SJCRH30 (cell line): Measurements from ENCODE around the gene CCDC107. TPM values are rescaled to one million over a fixed set of nuclear protein-coding genes. Genes with fewer than 3 reads are reported as not detected.

Experiments
- DNase-seq, 2 experiments: peaks; one replicate each; pipeline ENCODE4 v3.0.0-alpha.2; 2015 to 2020
- H3K27ac ChIP-seq: fragments of 250-450 bp; sonication (Bioruptor Pico); 2 replicates; pipeline ENCODE4 v1.5.1; 2020; ENCODE audit warnings: mild to moderate bottlenecking, moderate library complexity
- H3K27me3 ChIP-seq: fragments of 250-450 bp; sonication (Bioruptor Pico); 2 replicates; pipeline ENCODE4 v1.5.1; 2020; ENCODE audit warnings: mild to moderate bottlenecking, moderate library complexity
- H3K36me3 ChIP-seq: fragments of 250-450 bp; sonication (Bioruptor Pico); 2 replicates; pipeline ENCODE4 v1.5.1; 2020; ENCODE audit warnings: mild to moderate bottlenecking, moderate library complexity
- H3K4me1 ChIP-seq: fragments of 250-450 bp; sonication (Bioruptor Pico); 2 replicates; pipeline ENCODE4 v1.5.1; 2020; ENCODE audit warnings: mild to moderate bottlenecking, moderate library complexity
- H3K4me3 ChIP-seq: fragments of 250-450 bp; sonication (Bioruptor Pico); 2 replicates; pipeline ENCODE4 v1.5.1; 2020; ENCODE audit warnings: mild to moderate bottlenecking, moderate library complexity
- H3K9me3 ChIP-seq: fragments of 250-450 bp; sonication (Bioruptor Pico); replicated peaks from 2 replicates; pipeline ENCODE4 v1.5.1; 2020; ENCODE audit warnings: mild to moderate bottlenecking, moderate library complexity
- total RNA-seq: library from RNA; depleted of rRNA; stranded (reverse); fragments of >200 nt; shearing (Covaris generic); gene quantifications from 2 replicates; pipeline ENCODE4 v1.2.3, GENCODE V29; 2014

Gene CCDC107
- total RNA-seq, 1 experiment from 2014 or later, result 6.6 TPM

- peaks cover 28% of the 10 kb centered on the region for H3K36me3 ChIP-seq
- no peaks in the 10 kb centered on the region for H3K27me3 ChIP-seq
- H3K27ac ChIP-seq, result peak within 1 kb of the TSS; percentile 97
- no peaks in the 10 kb centered on the region for H3K9me3 ChIP-seq
- peak; percentile 95 for DNase-seq
- H3K4me1 ChIP-seq, result peaks cover 13% of the 10 kb centered on the region
- peak within 1 kb of the TSS; percentile 98 for H3K4me3 ChIP-seq
Measured at GRCh38 chr9:35689542-35690293, 31.6 kb downstream of the CCDC107 start, which contains the start of gene TPM2. Gene TPM2, minus strand, starts transcription at chr9:35689925. Its CDS starts 108 bp downstream, at chr9:35689817.

GRCh38 chr9:35690294-35690613, 32.2 kb downstream of the CCDC107 start:
- H3K4me3 ChIP-seq, result peak overlapping the region; percentile 98
- no peaks in the 10 kb centered on the region for H3K9me3 ChIP-seq
- DNase-seq, result peak in 1 of 2 experiments; percentile 73
- peaks cover 13% of the 10 kb centered on the region for H3K4me1 ChIP-seq
- no peaks in the 10 kb centered on the region for H3K27me3 ChIP-seq
- H3K27ac ChIP-seq, result peak overlapping the region; percentile 97
- peaks cover 23% of the 10 kb centered on the region for H3K36me3 ChIP-seq

- DNase-seq, result peak; percentile 84 to 85
Measured at GRCh38 chr9:35690614-35691333, 32.7 kb downstream of the CCDC107 start.

GRCh38 chr9:35691334-35691650, 33.2 kb downstream of the CCDC107 start:
- H3K27ac ChIP-seq, result peak overlapping the region; percentile 97
- no peaks in the 10 kb centered on the region for H3K27me3 ChIP-seq

More at GRCh38 chr9:35690614-35691333, 32.7 kb downstream of the CCDC107 start:
- Histone ChIP-seq H3K9me3 (no peaks in the 10 kb centered on the region), H3K27me3 (no peaks in the 10 kb centered on the region), H3K4me1 (peaks cover 13% of the 10 kb centered on the region), H3K36me3 (peaks cover 18% of the 10 kb centered on the region), H3K4me3 (peak overlapping the region; percentile 98), H3K27ac (peak overlapping the region; percentile 97)

GRCh38 chr9:35691757-35692301, 33.7 kb downstream of the CCDC107 start:
- Histone ChIP-seq H3K27ac (no peak overlapping the region; the same call in 1 of the 2 replicates), H3K4me3 (peak overlapping the region; percentile 98), H3K36me3 (peaks cover 14% of the 10 kb centered on the region), H3K9me3 (no peaks in the 10 kb centered on the region), H3K4me1 (peaks cover 13% of the 10 kb centered on the region), H3K27me3 (no peaks in the 10 kb centered on the region)
- no peak for DNase-seq

More at GRCh38 chr9:35691334-35691650, 33.2 kb downstream of the CCDC107 start:
- Histone ChIP-seq H3K9me3 (no peaks in the 10 kb centered on the region), H3K4me1 (peaks cover 13% of the 10 kb centered on the region), H3K36me3 (peaks cover 13% of the 10 kb centered on the region), H3K4me3 (peak overlapping the region; percentile 98)
- DNase-seq, result no peak

- H3K27ac ChIP-seq, result no peak overlapping the region
Measured at GRCh38 chr9:35695943-35696401, 37.9 kb downstream of the CCDC107 start.

GRCh38 chr9:35696520-35697215, 38.6 kb downstream of the CCDC107 start:
- H3K36me3 ChIP-seq, result peaks cover 30% of the 10 kb centered on the region

More at GRCh38 chr9:35695943-35696401, 37.9 kb downstream of the CCDC107 start:
- Histone ChIP-seq H3K4me3 (no peak overlapping the region), H3K9me3 (no peaks in the 10 kb centered on the region), H3K27me3 (no peaks in the 10 kb centered on the region), H3K4me1 (no peaks in the 10 kb centered on the region), H3K36me3 (peaks cover 25% of the 10 kb centered on the region)
- no peak for DNase-seq

GRCh38 chr9:35697486-35697885, 39.4 kb downstream of the CCDC107 start:
- Histone ChIP-seq H3K4me1 (no peaks in the 10 kb centered on the region), H3K27ac (no peak overlapping the region), H3K4me3 (no peak overlapping the region), H3K36me3 (peaks cover 34% of the 10 kb centered on the region), H3K27me3 (no peaks in the 10 kb centered on the region), H3K9me3 (no peaks in the 10 kb centered on the region)
- no peak for DNase-seq

More at GRCh38 chr9:35696520-35697215, 38.6 kb downstream of the CCDC107 start:
- Histone ChIP-seq H3K4me3 (no peak overlapping the region), H3K9me3 (no peaks in the 10 kb centered on the region), H3K27ac (no peak overlapping the region), H3K27me3 (no peaks in the 10 kb centered on the region), H3K4me1 (no peaks in the 10 kb centered on the region)
- DNase-seq, result peak; percentile 33 to 67

- Histone ChIP-seq H3K27me3 (no peaks in the 10 kb centered on the region), H3K27ac (no peak overlapping the region), H3K4me3 (no peak overlapping the region), H3K4me1 (no peaks in the 10 kb centered on the region), H3K9me3 (no peaks in the 10 kb centered on the region), H3K36me3 (peaks cover 41% of the 10 kb centered on the region)
- no peak for DNase-seq
Measured at GRCh38 chr9:35698231-35698630, 40.1 kb downstream of the CCDC107 start.

GRCh38 chr9:35700031-35700430, 41.9 kb downstream of the CCDC107 start:
- Histone ChIP-seq H3K4me3 (no peak overlapping the region), H3K27ac (no peak overlapping the region), H3K4me1 (no peaks in the 10 kb centered on the region), H3K27me3 (no peaks in the 10 kb centered on the region), H3K36me3 (peaks cover 56% of the 10 kb centered on the region), H3K9me3 (no peaks in the 10 kb centered on the region)
- no peak for DNase-seq

- no peaks in the 10 kb centered on the region for H3K27me3 ChIP-seq
Measured at GRCh38 chr9:35700942-35701341, 42.9 kb downstream of the CCDC107 start.

GRCh38 chr9:35702696-35703095, 44.6 kb downstream of the CCDC107 start:
- no peaks in the 10 kb centered on the region for H3K9me3 ChIP-seq
- H3K4me1 ChIP-seq, result no peaks in the 10 kb centered on the region
- no peaks in the 10 kb centered on the region for H3K27me3 ChIP-seq
- H3K4me3 ChIP-seq, result no peak overlapping the region
- no peak for DNase-seq
- peaks cover 75% of the 10 kb centered on the region for H3K36me3 ChIP-seq
- no peak overlapping the region for H3K27ac ChIP-seq

More at GRCh38 chr9:35700942-35701341, 42.9 kb downstream of the CCDC107 start:
- no peaks in the 10 kb centered on the region for H3K4me1 ChIP-seq
- no peak overlapping the region for H3K27ac ChIP-seq
- no peak for DNase-seq
- no peak overlapping the region for H3K4me3 ChIP-seq
- peaks cover 65% of the 10 kb centered on the region for H3K36me3 ChIP-seq
- H3K9me3 ChIP-seq, result no peaks in the 10 kb centered on the region

- no peaks in the 10 kb centered on the region for H3K4me1 ChIP-seq
Measured at GRCh38 chr9:35703906-35704672, 46.0 kb downstream of the CCDC107 start.

GRCh38 chr9:35705372-35705771, 47.3 kb downstream of the CCDC107 start:
- no peak for DNase-seq
- Histone ChIP-seq H3K27me3 (no peaks in the 10 kb centered on the region), H3K36me3 (peaks cover 73% of the 10 kb centered on the region), H3K4me1 (no peaks in the 10 kb centered on the region), H3K4me3 (no peak overlapping the region), H3K27ac (no peak overlapping the region), H3K9me3 (no peaks in the 10 kb centered on the region)

More at GRCh38 chr9:35703906-35704672, 46.0 kb downstream of the CCDC107 start:
- no peak for DNase-seq
- Histone ChIP-seq H3K27me3 (no peaks in the 10 kb centered on the region), H3K4me3 (no peak overlapping the region), H3K9me3 (no peaks in the 10 kb centered on the region), H3K36me3 (peaks cover 76% of the 10 kb centered on the region), H3K27ac (no peak overlapping the region)
